ENCODE data around the gene FAAH. TPM values are rescaled to one million over a fixed set of nuclear protein-coding genes. Genes with fewer than 3 reads are reported as not detected.

Gene FAAH
- total RNA-seq, 4 donors from 2014 or later = 107 to 230 (median 152) TPM

DNA sequence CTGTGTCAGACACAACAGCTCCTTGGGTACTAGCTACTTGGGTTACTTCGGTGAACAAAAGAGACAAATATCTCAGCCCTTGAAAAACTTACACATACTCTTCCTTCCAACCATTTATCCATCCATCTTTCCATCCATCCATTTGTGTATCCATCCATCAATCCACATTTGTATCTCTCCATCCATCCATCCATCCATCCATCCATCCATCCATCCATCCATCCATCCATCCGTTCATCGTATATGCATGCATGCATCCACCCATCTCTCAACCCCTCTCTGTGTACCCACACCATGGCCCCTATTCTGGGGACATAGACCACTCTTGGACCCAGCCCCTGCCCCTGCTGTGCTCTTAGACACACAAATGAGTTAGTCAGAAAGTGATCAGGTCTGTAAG lies 40.2 kb downstream of the FAAH start:
- Histone ChIP-seq H3K9me3 (no peaks in the 10 kb centered on the region), H3K4me1 (no peaks in the 10 kb centered on the region)
- DNase-seq = no peak

DNA sequence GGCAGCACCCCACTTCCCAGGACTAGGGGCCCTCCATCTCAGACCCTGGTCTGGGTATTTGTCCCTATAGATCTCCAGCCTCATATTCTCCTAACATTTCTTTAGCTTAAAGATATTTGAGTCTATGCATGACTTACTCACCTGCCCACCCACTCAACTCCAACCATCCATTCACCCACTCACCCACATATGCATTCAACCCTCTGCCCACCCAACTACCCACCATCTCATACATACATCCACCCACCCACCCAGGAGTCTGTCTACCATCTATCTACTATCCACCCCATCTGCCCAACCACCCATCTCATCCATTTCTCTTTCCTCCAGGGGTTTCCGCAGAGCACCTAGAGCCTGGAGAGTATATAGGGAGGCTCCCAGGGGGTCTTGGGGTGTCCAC lies 42.7 kb downstream of the FAAH start:
- no peak for DNase-seq
- Histone ChIP-seq H3K27ac (no peak overlapping the region), H3K9me3 (no peaks in the 10 kb centered on the region), H3K36me3 (no peaks in the 10 kb centered on the region), H3K4me3 (no peak overlapping the region), H3K27me3 (no peaks in the 10 kb centered on the region), H3K4me1 (no peaks in the 10 kb centered on the region)
- no peak for TF ChIP-seq POLR2A (IDR thresholded peaks at IDR 0.05)
- TF ChIP-seq, protein P1, sequence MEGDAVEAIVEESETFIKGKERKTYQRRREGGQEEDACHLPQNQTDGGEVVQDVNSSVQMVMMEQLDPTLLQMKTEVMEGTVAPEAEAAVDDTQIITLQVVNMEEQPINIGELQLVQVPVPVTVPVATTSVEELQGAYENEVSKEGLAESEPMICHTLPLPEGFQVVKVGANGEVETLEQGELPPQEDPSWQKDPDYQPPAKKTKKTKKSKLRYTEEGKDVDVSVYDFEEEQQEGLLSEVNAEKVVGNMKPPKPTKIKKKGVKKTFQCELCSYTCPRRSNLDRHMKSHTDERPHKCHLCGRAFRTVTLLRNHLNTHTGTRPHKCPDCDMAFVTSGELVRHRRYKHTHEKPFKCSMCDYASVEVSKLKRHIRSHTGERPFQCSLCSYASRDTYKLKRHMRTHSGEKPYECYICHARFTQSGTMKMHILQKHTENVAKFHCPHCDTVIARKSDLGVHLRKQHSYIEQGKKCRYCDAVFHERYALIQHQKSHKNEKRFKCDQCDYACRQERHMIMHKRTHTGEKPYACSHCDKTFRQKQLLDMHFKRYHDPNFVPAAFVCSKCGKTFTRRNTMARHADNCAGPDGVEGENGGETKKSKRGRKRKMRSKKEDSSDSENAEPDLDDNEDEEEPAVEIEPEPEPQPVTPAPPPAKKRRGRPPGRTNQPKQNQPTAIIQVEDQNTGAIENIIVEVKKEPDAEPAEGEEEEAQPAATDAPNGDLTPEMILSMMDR (IDR thresholded peaks at IDR 0.05) = no peak

More for the DNA sequence above, 40.2 kb downstream of the FAAH start:
- no peaks in the 10 kb centered on the region for H3K27me3 ChIP-seq
- no peak overlapping the region for H3K4me3 ChIP-seq
- H3K27ac ChIP-seq = no peak overlapping the region
- TF ChIP-seq, protein P1 (IDR thresholded peaks at IDR 0.05) = no peak
- no peak for TF ChIP-seq POLR2A (IDR thresholded peaks at IDR 0.05)
- H3K36me3 ChIP-seq = no peaks in the 10 kb centered on the region

DNA sequence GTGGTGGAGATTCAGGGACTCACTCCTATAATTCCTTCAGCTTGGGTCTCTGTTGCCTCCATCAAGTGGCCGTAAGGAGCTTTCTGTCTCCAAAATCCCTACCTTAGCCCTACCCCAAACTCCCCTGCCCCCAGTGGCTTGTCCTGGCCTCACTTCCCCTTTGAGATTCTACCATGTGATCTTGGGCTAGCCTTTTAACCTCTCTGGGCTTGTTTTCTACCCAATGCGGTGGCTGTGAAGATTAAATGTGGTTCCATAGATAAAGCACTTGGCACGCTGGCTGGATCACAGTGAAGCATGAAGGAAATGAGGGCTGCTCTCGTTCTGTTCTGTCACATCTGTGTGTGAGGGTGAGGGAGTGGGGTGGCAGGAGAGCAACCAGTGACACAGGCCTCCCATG lies 43.6 kb downstream of the FAAH start:
- H3K4me3 ChIP-seq = no peak overlapping the region
- TF ChIP-seq, protein P1 (IDR thresholded peaks at IDR 0.05) = no peak
- TF ChIP-seq POLR2A (IDR thresholded peaks at IDR 0.05) = no peak
- no peaks in the 10 kb centered on the region for H3K27me3 ChIP-seq
- no peak overlapping the region for H3K27ac ChIP-seq
- DNase-seq = no peak
- H3K4me1 ChIP-seq = peaks cover 0 to 5% (median 2%) of the 10 kb centered on the region in 4 donors
- H3K36me3 ChIP-seq = no peaks in the 10 kb centered on the region
- H3K9me3 ChIP-seq = no peaks in the 10 kb centered on the region

DNA sequence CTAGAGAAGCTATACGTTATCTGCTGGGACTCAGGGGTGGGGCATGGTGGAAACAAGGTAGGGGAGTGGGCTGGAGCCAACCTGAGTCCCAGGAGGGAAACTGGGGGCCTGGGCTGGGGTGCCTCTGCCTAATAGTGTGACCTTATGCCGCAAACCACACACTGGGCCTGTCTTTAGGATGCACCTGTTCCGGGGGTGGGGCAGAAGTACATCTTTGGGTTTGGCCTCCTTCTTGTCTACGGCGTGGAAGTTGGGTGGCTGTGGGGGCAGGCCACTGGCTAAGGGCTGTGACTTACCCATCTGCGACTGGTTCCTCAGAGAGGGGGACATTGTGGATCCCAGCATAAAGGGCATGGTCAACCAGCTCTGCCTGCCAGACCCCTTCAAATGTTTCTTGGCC lies 44.2 kb downstream of the FAAH start:
- no peak for TF ChIP-seq POLR2A (IDR thresholded peaks at IDR 0.05)
- TF ChIP-seq, protein P1 (IDR thresholded peaks at IDR 0.05) = no peak
- DNase-seq = no peak
- Histone ChIP-seq H3K9me3 (no peaks in the 10 kb centered on the region), H3K4me1 (peaks cover 0 to 9% (median 3%) of the 10 kb centered on the region in 4 donors), H3K27me3 (no peaks in the 10 kb centered on the region), H3K4me3 (no peak overlapping the region), H3K27ac (no peak overlapping the region), H3K36me3 (no peaks in the 10 kb centered on the region)

DNA sequence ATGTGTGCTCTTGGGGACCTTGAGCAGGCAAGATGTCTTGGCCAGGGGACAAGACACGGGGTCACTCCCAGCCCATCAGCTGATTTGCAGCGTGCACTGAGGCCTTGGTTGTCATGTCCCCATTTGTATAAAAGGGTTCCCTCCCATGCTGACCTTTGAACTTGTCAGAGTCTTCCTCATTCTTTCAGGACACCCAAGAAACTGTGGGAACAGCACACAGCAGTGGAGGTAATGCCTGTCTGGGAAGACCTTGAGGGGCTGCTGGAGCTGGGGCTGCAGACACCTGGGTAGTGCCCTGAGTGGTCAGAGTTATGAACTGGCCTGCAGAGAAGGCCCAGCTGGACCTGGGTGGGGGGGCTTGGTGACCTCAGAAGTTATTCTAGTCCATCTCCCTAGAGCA lies 46.4 kb downstream of the FAAH start:
- no peak for DNase-seq
- Histone ChIP-seq H3K9me3 (no peaks in the 10 kb centered on the region), H3K27ac (no peak overlapping the region), H3K4me3 (no peak overlapping the region), H3K4me1 (peaks cover 0 to 9% (median 3%) of the 10 kb centered on the region in 4 donors), H3K36me3 (no peaks in the 10 kb centered on the region), H3K27me3 (no peaks in the 10 kb centered on the region)
- TF ChIP-seq, protein P1 (IDR thresholded peaks at IDR 0.05) = no peak
- TF ChIP-seq POLR2A (IDR thresholded peaks at IDR 0.05) = no peak

Data from Peyer's patch (tissue), 4 donors.